Gastroesophageal sphincter (tissue), 3 donors: ENCODE results near the gene DMKN.

ENCODE experiments used
- POLR2A ChIP-seq, 2 donors: fragments of 450-650 bp; IDR thresholded peaks; one replicate each; pipeline ENCODE4 v1.6.1; 2017; ENCODE audit warnings: antibody characterized with exemption in 2 of 2, mild to moderate bottlenecking in 2 of 2, moderate library complexity in 1 of 2
- POLR2AphosphoS5 ChIP-seq: sonication (generic); formaldehyde crosslinking; IDR thresholded peaks from one replicate; pipeline ENCODE4 v1.6.1; 2017; ENCODE audit warnings: antibody characterized with exemption
- TF ChIP-seq, protein P1 (sequence below), 4 experiments: fragments of 200-600 bp in 2 of 4; fragments of 450-650 bp in 2 of 4; sonication (generic) in 1 of 4; IDR thresholded peaks; one replicate each; pipeline ENCODE4 v1.5.1; 2017 to 2019; ENCODE audit warnings: antibody characterized with exemption in 4 of 4, mild to moderate bottlenecking in 2 of 4, moderate library complexity in 2 of 4

DNA sequence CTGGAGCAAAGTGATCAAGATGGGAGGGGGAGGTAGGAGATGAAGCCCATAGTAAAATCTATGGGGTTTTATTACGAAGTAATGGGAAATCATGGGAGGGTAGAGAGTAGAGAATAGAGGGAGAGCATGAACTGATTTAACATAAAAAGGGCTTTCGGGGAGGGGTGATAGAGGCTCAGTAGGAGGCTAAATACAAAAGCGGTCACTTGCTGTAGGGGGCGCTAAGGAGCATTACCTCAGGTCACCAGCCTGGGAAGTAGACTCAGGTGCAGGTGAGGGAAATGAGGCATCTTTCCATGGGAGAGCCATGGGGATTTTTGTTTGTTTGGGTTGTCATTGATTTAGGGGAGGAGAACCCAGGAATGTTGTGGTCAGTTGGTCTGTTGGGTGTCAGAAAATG is 37.3 kb downstream of the DMKN start:
- TF ChIP-seq, protein P1, sequence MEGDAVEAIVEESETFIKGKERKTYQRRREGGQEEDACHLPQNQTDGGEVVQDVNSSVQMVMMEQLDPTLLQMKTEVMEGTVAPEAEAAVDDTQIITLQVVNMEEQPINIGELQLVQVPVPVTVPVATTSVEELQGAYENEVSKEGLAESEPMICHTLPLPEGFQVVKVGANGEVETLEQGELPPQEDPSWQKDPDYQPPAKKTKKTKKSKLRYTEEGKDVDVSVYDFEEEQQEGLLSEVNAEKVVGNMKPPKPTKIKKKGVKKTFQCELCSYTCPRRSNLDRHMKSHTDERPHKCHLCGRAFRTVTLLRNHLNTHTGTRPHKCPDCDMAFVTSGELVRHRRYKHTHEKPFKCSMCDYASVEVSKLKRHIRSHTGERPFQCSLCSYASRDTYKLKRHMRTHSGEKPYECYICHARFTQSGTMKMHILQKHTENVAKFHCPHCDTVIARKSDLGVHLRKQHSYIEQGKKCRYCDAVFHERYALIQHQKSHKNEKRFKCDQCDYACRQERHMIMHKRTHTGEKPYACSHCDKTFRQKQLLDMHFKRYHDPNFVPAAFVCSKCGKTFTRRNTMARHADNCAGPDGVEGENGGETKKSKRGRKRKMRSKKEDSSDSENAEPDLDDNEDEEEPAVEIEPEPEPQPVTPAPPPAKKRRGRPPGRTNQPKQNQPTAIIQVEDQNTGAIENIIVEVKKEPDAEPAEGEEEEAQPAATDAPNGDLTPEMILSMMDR (IDR thresholded peaks at IDR 0.05): no peak
- TF ChIP-seq POLR2A (IDR thresholded peaks at IDR 0.05): no peak
- no peak for TF ChIP-seq POLR2AphosphoS5
